Measurements from ENCODE around the gene CPD.

GRCh38 chr17:30450125-30451027 lies 71.6 kb downstream of the CPD start:
- TF ChIP-seq, protein P1, sequence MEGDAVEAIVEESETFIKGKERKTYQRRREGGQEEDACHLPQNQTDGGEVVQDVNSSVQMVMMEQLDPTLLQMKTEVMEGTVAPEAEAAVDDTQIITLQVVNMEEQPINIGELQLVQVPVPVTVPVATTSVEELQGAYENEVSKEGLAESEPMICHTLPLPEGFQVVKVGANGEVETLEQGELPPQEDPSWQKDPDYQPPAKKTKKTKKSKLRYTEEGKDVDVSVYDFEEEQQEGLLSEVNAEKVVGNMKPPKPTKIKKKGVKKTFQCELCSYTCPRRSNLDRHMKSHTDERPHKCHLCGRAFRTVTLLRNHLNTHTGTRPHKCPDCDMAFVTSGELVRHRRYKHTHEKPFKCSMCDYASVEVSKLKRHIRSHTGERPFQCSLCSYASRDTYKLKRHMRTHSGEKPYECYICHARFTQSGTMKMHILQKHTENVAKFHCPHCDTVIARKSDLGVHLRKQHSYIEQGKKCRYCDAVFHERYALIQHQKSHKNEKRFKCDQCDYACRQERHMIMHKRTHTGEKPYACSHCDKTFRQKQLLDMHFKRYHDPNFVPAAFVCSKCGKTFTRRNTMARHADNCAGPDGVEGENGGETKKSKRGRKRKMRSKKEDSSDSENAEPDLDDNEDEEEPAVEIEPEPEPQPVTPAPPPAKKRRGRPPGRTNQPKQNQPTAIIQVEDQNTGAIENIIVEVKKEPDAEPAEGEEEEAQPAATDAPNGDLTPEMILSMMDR (IDR thresholded peaks at IDR 0.05): no peak
- no peak for TF ChIP-seq POLR2A (IDR thresholded peaks at IDR 0.05)
- TF ChIP-seq EP300 (IDR thresholded peaks at IDR 0.05): no peak
- no peak for TF ChIP-seq POLR2AphosphoS5 (IDR thresholded peaks at IDR 0.05)
